A549 (cell line): ENCODE measurements around the gene SH3BP2. TPM values are rescaled to one million over a fixed set of nuclear protein-coding genes. Genes with fewer than 3 reads are reported as not detected.

ENCODE experiments used
- ATAC-seq, 2 experiments: fragments of 200-7000 bp in 1 of 2; fragments of >200 bp in 1 of 2; cut with Nextera tagmentation in 1 of 2; cut with Tn5 transposase in 1 of 2; 3 replicates each; pipeline versions ENCODE4 v1.8.0 to v1.9.1; 2018 to 2020; ENCODE audit warnings: mild to moderate bottlenecking in 1 of 2, moderate library complexity in 1 of 2
- CTCF ChIA-PET: fragments of 300-600 bp; sonication (Branson Sonifier 250); formaldehyde crosslinking; extraction: SDS; loops from one replicate; lab custom pipeline; 2021; ENCODE audit warnings: antibody characterized with exemption, inconsistent platforms; lab: Yijun Ruan, JAX
- POLR2A ChIA-PET: fragments of 350-600 bp; formaldehyde crosslinking; extraction: SDS; loops from one replicate; lab custom pipeline; 2021; ENCODE audit warnings: antibody characterized with exemption, inconsistent platforms; lab: Yijun Ruan, JAX
- DNase-seq, 2 experiments: peaks; one replicate each; pipeline versions ENCODE4 v3.0.0 to v3.0.0-alpha.2; 2011 to 2016; ENCODE audit warnings: low read depth in 1 of 2, low spot score in 1 of 2
- FAIRE-seq: peaks from 2 replicates; lab custom pipeline; 2011; peaks lifted over from hg19 to GRCh38; lab: Jason Lieb, UNC
- H3K27ac ChIP-seq, 2 experiments: fragments of >200 bp; sonication (Bioruptor Twin); formaldehyde crosslinking; 3 replicates each; pipeline ENCODE4 v1.5.1; 2016 to 2017
- H3K4me1 ChIP-seq: fragments of >200 bp; sonication (Bioruptor Twin); formaldehyde crosslinking; 3 replicates; pipeline ENCODE4 v1.6.1; 2016
- H3K4me2 ChIP-seq: fragments of >200 bp; sonication (Bioruptor Twin); formaldehyde crosslinking; 3 replicates; pipeline ENCODE4 v1.6.1; 2016
- H3K4me3 ChIP-seq: fragments of >200 bp; sonication (Bioruptor Twin); formaldehyde crosslinking; 3 replicates; pipeline ENCODE4 v1.5.1; 2016
- H3K9me3 ChIP-seq: fragments of >200 bp; sonication (Bioruptor Twin); formaldehyde crosslinking; 3 replicates; pipeline ENCODE4 v1.6.1; 2016
- BCL3 ChIP-seq: fragments of >200 bp; sonication (Bioruptor Twin); formaldehyde crosslinking; IDR thresholded peaks from 3 replicates; pipeline ENCODE4 v1.6.1; 2016
- CBX8 ChIP-seq: fragments of 200-600 bp; sonication (generic); IDR thresholded peaks from 2 replicates; pipeline ENCODE4 v1.6.1; 2016
- CEBPB ChIP-seq, 2 experiments: fragments of >200 bp in 1 of 2; sonication (Bioruptor Twin) in 1 of 2; formaldehyde crosslinking in 1 of 2; IDR thresholded peaks; 2 replicates each; pipeline ENCODE4 v1.6.1; 2012 to 2016
- CHD2 ChIP-seq: fragments of 150-350 bp; IDR thresholded peaks from 2 replicates; pipeline ENCODE4 v1.6.1; 2014; ENCODE audit warnings: low read length; ENCODE audit not compliant: partially characterized antibody
- EHMT2 ChIP-seq: fragments of 200-600 bp; sonication (generic); IDR thresholded peaks from 2 replicates; pipeline ENCODE4 v1.6.1; 2016; ENCODE audit warnings: antibody characterized with exemption, low read depth, mild to moderate bottlenecking, moderate library complexity
- ELK1 ChIP-seq: fragments of 150-350 bp; IDR thresholded peaks from 2 replicates; pipeline ENCODE4 v1.6.1; 2014; ENCODE audit warnings: low read depth, mild to moderate bottlenecking, low read length
- EP300 ChIP-seq, 2 experiments: fragments of >200 bp; sonication (Bioruptor Twin); formaldehyde crosslinking; IDR thresholded peaks; 2 replicates in 1 of 2; 3 replicates in 1 of 2; pipeline ENCODE4 v1.6.1; 2016 to 2017
- ESRRA ChIP-seq: fragments of 150-350 bp; IDR thresholded peaks from 2 replicates; pipeline ENCODE4 v1.6.1; 2014; ENCODE audit warnings: mild to moderate bottlenecking, low read length, borderline replicate concordance
- FOSB ChIP-seq: fragments of 250-450 bp; sonication (Bioruptor Pico); IDR thresholded peaks from 2 replicates; pipeline ENCODE4 v1.5.0; 2020; ENCODE audit warnings: mild to moderate bottlenecking, moderate library complexity
- HES2 ChIP-seq: fragments of >200 bp; sonication (Bioruptor Twin); formaldehyde crosslinking; IDR thresholded peaks from 2 replicates; pipeline ENCODE4 v1.6.1; 2016
- HOXA7 ChIP-seq: fragments of 250-450 bp; sonication (Bioruptor Pico); IDR thresholded peaks from 2 replicates; pipeline ENCODE4 v1.5.0; 2020; ENCODE audit warnings: mild to moderate bottlenecking, moderate library complexity
- HOXB13 ChIP-seq: fragments of 250-450 bp; sonication (Bioruptor Pico); IDR thresholded peaks from 2 replicates; pipeline ENCODE4 v1.5.0; 2020; ENCODE audit warnings: low read depth, mild to moderate bottlenecking, moderate library complexity
- HOXB5 ChIP-seq: fragments of 250-450 bp; sonication (Bioruptor Pico); IDR thresholded peaks from 2 replicates; pipeline ENCODE4 v1.5.0; 2020; ENCODE audit warnings: mild to moderate bottlenecking, moderate library complexity
- JUN ChIP-seq, 2 experiments: fragments of >200 bp; sonication (Bioruptor Twin); formaldehyde crosslinking; IDR thresholded peaks; 2 replicates in 1 of 2; 3 replicates in 1 of 2; pipeline ENCODE4 v1.6.1; 2016 to 2017
- MAZ ChIP-seq: fragments of 150-350 bp; IDR thresholded peaks from 2 replicates; pipeline ENCODE4 v1.6.1; 2014; ENCODE audit warnings: antibody characterized with exemption, low read depth, low read length, borderline replicate concordance
- NFE2L2 ChIP-seq: fragments of 150-350 bp; conservative IDR thresholded peaks from 2 replicates; pipeline ENCODE4 v1.6.1; 2014; ENCODE audit warnings: low read length
- NPAS2 ChIP-seq: fragments of 250-450 bp; sonication (Bioruptor Pico); IDR thresholded peaks from 2 replicates; pipeline ENCODE4 v1.8.0; 2022; ENCODE audit warnings: mild to moderate bottlenecking, moderate library complexity, borderline replicate concordance
- POLR2A ChIP-seq: IDR thresholded peaks from 2 replicates; pipeline ENCODE4 v1.6.1; 2012; ENCODE audit warnings: mild to moderate bottlenecking, low read length
- RFX5 ChIP-seq: fragments of 450-650 bp; IDR thresholded peaks from 2 replicates; pipeline ENCODE4 v1.7.1; 2014; ENCODE audit warnings: antibody characterized with exemption, mild to moderate bottlenecking, moderate library complexity
- RNF2 ChIP-seq: fragments of 200-600 bp; sonication (generic); IDR thresholded peaks from 2 replicates; pipeline ENCODE4 v1.6.1; 2016; ENCODE audit warnings: low read depth, mild to moderate bottlenecking, antibody characterized with exemption, moderate library complexity, borderline replicate concordance
- SREBF2 ChIP-seq: fragments of 450-650 bp; IDR thresholded peaks from 2 replicates; pipeline ENCODE4 v1.6.1; 2014; ENCODE audit warnings: mild to moderate bottlenecking, moderate library complexity
- ZC3H11A ChIP-seq: fragments of 450-650 bp; IDR thresholded peaks from 2 replicates; pipeline ENCODE4 v1.6.1; 2014; ENCODE audit warnings: antibody characterized with exemption, mild to moderate bottlenecking
- ZFP36 ChIP-seq: fragments of 450-650 bp; IDR thresholded peaks from 2 replicates; pipeline ENCODE4 v1.6.1; 2014; ENCODE audit warnings: borderline replicate concordance; ENCODE audit not compliant: partially characterized antibody
- WGBS: methylation state at CpG from one replicate; pipeline ENCODE4 v1.1.6; 2017; ENCODE audit errors: missing lambda C conversion rate; 5-methylcytosine and 5-hydroxymethylcytosine counted together
- polyA plus RNA-seq, 4 experiments: library from polyadenylated mRNA; depleted of rRNA in 3 of 4; stranded (reverse); fragments of >200 nt; fragmentation: RNase III in 1 of 4; extraction: RNeasy Plus Mini Kit Qiagen cat#74134 plus additional on column Dnase treatment in 1 of 4; gene quantifications; 2 replicates in 3 of 4; 3 replicates in 1 of 4; pipeline ENCODE4 v1.2.3, GENCODE V29; 2011 to 2017
- TF ChIP-seq, protein P1 (sequence below): fragments of 250-450 bp; sonication (Bioruptor Pico); IDR thresholded peaks from 2 replicates; pipeline ENCODE4 v1.5.0; 2020; ENCODE audit warnings: low read depth, mild to moderate bottlenecking, moderate library complexity
- TF ChIP-seq, protein P2 (sequence below): IDR thresholded peaks from 2 replicates; pipeline ENCODE4 v1.6.1; 2012
- TF ChIP-seq, protein P3 (sequence below): IDR thresholded peaks from 2 replicates; pipeline ENCODE4 v1.6.1; 2012; ENCODE audit warnings: low read depth, borderline replicate concordance
- TF ChIP-seq, protein P4 (sequence below): fragments of >200 bp; sonication (Bioruptor Twin); formaldehyde crosslinking; IDR thresholded peaks from 3 replicates; pipeline ENCODE4 v1.5.1; 2016

Gene SH3BP2
- polyA plus RNA-seq, 2 of the 4 experiments (the other 2 are of a cell fraction) = 4.4 to 6.0 TPM

DNA sequence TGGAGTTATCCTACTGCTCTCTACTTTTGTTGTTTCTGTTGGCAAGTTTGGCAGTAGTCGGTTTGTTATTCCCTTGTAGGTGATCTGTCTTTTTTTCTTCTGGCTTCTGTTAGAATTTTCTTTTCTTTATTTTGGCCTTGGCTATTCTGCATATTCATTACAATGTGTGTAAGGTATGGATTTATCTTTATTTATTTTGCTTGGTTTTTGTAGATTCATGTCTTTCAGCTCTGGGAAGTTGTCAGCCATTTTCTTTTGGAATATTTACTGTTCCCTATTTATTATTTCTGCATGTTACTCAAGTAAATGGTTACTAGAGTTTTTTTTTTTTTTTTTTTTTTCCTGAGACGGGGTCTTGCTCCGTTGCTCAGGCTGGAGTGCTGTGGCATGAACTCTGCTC lies 63.4 kb downstream of the SH3BP2 start:
- ChIA-PET CTCF (no interaction called here), POLR2A (no interaction called here)
- 92% methylated on average over 3 of the region's 3 CpGs for WGBS
- H3K4me3 ChIP-seq = no peak overlapping the region
- no peaks in the 10 kb centered on the region for H3K9me3 ChIP-seq
- TF ChIP-seq, protein P1, sequence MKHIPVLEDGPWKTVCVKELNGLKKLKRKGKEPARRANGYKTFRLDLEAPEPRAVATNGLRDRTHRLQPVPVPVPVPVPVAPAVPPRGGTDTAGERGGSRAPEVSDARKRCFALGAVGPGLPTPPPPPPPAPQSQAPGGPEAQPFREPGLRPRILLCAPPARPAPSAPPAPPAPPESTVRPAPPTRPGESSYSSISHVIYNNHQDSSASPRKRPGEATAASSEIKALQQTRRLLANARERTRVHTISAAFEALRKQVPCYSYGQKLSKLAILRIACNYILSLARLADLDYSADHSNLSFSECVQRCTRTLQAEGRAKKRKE (CRISPR knock-in tag) = no peak
- TF ChIP-seq ELK1 (no peak), RNF2 (no peak), NPAS2 (CRISPR knock-in tag) (no peak), HOXB13 (no peak), HOXB5 (CRISPR knock-in tag) (no peak), SREBF2 (no peak), NFE2L2 (no peak), EHMT2 (no peak), ESRRA (no peak), EP300 (IDR thresholded peaks at IDR 0.05) (no peak), RFX5 (no peak), HOXA7 (no peak), FOSB (no peak), POLR2A (no peak), MAZ (no peak), JUN (IDR thresholded peaks at IDR 0.05) (no peak)
- TF ChIP-seq, protein P2, sequence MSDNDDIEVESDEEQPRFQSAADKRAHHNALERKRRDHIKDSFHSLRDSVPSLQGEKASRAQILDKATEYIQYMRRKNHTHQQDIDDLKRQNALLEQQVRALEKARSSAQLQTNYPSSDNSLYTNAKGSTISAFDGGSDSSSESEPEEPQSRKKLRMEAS = no peak
- TF ChIP-seq, protein P3, sequence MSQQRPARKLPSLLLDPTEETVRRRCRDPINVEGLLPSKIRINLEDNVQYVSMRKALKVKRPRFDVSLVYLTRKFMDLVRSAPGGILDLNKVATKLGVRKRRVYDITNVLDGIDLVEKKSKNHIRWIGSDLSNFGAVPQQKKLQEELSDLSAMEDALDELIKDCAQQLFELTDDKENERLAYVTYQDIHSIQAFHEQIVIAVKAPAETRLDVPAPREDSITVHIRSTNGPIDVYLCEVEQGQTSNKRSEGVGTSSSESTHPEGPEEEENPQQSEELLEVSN = no peak
- FAIRE-seq = no peak
- peaks cover 16% of the 10 kb centered on the region; the same call in 2 of the 3 replicates for H3K4me1 ChIP-seq
- H3K27ac ChIP-seq = no peak overlapping the region
- no peak overlapping the region for H3K4me2 ChIP-seq
- no peak for ATAC-seq
- DNase-seq = no peak

GRCh38 chr4:2857349-2857927 lies 64.6 kb downstream of the SH3BP2 start:
- FAIRE-seq = no peak
- no peak for ATAC-seq
- ChIA-PET CTCF (no interaction called here), POLR2A (no interaction called here)
- H3K4me3 ChIP-seq = no peak overlapping the region
- 88% methylated on average over 5 of the region's 5 CpGs for WGBS
- DNase-seq = no peak
- H3K4me1 ChIP-seq = peaks cover 28% of the 10 kb centered on the region
- TF ChIP-seq JUN (IDR thresholded peaks at IDR 0.05) = no peak
- TF ChIP-seq BCL3 = no peak
- TF ChIP-seq CBX8 = no peak
- TF ChIP-seq, protein P4, sequence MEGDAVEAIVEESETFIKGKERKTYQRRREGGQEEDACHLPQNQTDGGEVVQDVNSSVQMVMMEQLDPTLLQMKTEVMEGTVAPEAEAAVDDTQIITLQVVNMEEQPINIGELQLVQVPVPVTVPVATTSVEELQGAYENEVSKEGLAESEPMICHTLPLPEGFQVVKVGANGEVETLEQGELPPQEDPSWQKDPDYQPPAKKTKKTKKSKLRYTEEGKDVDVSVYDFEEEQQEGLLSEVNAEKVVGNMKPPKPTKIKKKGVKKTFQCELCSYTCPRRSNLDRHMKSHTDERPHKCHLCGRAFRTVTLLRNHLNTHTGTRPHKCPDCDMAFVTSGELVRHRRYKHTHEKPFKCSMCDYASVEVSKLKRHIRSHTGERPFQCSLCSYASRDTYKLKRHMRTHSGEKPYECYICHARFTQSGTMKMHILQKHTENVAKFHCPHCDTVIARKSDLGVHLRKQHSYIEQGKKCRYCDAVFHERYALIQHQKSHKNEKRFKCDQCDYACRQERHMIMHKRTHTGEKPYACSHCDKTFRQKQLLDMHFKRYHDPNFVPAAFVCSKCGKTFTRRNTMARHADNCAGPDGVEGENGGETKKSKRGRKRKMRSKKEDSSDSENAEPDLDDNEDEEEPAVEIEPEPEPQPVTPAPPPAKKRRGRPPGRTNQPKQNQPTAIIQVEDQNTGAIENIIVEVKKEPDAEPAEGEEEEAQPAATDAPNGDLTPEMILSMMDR = no peak
- TF ChIP-seq ZC3H11A = no peak
- TF ChIP-seq FOSB = no peak
- TF ChIP-seq CEBPB (IDR thresholded peaks at IDR 0.05) = no peak
- no peak for TF ChIP-seq HOXA7
- TF ChIP-seq CHD2 = no peak
- TF ChIP-seq RFX5 = no peak
- TF ChIP-seq HES2 = no peak
- TF ChIP-seq ZFP36 = no peak
- no peaks in the 10 kb centered on the region for H3K9me3 ChIP-seq
- no peak overlapping the region for H3K4me2 ChIP-seq
- no peak overlapping the region for H3K27ac ChIP-seq
